Fibroblast of skin of left quadriceps (primary cell): ENCODE results near the gene WDR86.

ENCODE experiments used
- DNase-seq, 2 experiments: peaks; one replicate each; pipeline ENCODE4 v3.0.0-alpha.2; 2013; ENCODE audit warnings: low read depth in 2 of 2

Gene WDR86

DNA sequence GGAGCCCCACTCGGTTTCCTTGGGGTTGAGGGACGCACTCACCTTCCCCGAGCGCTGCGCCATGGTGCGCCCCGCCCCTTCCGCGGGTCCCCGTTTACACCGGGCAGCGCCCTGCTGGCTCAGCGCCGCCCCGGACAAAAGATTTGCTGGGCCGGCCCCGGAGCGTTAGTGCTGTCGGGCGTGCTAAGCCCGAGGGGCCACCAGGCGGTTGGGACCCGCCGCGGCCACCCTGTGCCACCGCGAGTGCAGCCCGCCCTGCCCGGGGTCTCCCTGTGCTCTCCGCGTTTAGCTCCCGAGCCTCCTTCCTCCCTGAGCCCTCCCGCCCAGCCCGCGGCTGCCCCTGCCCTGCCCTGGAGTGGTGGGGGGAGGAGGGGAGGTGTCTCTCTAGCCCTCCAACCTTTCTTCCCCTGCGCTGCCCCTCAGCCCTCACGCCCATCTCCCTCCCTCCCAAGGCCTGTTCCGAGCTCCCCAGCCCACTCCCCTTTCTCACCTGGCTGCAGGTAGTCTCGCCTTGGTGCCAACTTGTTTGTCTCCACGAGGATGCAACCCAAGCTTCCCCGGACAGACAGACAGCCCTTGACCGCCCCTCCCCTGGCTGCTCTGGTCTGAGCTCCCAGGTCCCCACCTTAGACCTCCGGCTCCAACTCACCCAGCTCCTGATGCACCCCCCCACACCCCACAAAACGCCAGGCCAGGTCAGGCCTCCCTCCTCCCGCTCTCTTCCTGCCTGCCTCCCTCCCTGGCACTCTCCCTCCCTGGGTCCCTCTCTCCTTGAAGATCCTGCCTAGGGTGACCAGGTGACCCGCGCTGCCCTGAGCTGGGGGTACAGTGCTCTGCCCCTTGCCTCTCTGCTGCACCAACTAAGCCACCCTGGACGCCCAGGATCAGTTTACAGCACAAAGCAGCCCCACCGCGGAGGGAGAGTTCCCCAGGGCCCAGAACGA, 30.3 kb upstream of the WDR86 start, which contains the start of gene CRYGN:
CRYGN (minus strand) TSS at position 287 of the 944 bp plus-strand sequence; CDS start at position 63, 224 bp downstream.
- no peak for DNase-seq

DNA sequence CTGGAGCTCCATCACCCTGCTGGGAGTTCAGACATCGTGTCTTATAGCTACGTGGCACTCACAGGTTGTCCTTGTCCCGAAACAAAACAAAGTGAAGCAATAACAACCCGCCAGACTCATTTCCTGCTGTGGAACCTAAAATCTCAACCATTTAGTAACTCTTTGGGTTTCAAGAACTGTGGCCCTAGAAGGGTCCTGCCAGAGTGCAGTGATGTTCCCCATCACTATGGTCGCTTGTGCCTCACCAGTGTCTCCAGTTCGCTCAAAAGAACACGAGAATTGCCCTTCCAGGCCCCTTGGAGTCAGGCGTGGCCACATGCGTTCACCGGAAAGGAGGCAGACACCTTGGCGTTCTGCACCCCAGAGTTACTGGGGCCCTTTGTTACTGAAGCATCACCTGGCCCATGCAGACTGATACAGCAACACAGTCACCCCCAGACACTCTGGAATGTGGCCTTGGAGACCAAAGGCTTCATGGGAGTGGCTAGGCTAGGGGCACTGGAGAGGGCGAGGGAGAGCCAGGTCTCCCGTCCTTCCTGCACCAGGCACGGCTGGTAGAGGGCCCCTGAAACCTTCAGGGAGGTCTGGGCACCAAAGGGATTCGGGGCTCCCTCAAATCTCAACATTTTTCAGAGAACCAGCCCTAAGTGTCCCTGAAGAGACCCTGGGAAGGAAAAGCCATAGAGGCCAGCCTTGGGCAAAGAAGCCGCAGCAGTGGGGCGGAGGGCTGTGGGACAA, 29.2 kb upstream of the WDR86 start:
- DNase-seq = no peak

GRCh38 chr7:151437866-151438516, 28.2 kb upstream of the WDR86 start:
- no peak for DNase-seq

GRCh38 chr7:151437159-151437553, 27.3 kb upstream of the WDR86 start:
- no peak for DNase-seq

DNA sequence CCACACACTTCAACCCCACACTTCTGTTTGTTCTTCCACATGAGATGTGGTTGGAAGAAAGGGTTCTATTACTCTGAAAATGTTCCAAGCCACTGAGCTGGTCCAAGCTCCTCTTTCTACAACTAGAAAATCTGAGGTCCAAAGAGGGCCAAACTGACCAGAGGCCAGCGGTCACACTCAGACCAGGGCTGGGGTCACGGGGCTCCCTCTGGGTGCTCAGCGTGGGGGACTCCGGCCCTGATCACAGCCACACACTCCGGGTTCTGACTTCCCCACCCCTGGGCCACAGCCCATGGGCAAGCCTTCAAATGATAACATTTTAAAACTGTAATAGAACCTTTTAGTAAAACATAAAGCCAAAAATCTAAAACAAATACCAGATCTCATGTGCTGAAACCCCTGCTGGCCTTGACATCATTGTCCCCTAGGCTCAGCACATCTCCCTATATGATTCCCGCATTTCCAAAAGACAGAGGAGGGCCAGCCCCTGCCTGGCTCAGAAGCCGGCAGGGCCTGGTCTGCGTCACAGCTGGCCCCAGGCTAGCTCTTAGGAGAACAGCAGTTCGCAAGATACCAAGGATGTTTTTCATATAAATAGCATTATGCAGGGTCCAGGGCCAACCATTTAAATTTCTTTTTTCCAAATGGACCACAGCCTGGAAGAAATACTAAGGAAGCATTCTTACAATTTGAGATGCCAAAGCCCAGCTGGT, 26.8 kb upstream of the WDR86 start:
- no peak for DNase-seq

GRCh38 chr7:151435971-151436370, 26.1 kb upstream of the WDR86 start:
- no peak for DNase-seq

GRCh38 chr7:151435103-151435916, 25.5 kb upstream of the WDR86 start:
- DNase-seq = no peak

GRCh38 chr7:151434549-151434948, 24.7 kb upstream of the WDR86 start:
- no peak for DNase-seq

DNA sequence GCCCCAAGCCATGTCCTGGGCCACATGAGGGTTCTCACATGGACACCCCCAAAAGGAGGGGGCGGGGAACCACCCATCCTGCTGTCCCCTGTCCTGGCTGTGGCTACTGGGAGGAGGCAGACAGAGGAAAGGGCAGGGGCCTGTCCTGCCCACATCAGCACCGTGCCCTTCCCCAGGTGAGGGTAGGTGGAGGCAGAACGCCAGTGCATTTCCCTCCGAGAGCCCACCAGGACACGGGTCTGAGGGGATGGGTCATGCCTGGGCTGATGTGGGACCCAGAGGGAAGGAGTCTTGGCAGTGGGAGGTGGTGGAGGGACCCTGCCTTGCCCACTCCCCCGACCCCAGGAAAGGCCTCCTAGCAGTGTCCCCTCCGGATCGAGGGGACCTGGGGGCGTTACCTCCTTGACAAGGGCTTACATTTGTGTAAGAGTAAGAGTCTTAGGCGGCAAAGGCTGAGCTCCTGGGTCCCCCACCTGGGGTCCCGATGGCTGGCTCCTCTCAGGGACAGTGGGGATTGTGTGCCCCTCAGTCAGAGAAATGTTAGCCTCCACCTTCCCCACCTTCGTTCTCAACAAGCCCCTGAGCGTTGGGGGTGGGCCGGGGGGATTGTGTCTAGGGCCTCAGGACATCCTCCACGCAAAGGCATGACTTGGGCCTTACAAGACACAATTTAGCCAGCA, 24.0 kb upstream of the WDR86 start:
- DNase-seq = no peak

GRCh38 chr7:151432658-151433521, 23.1 kb upstream of the WDR86 start:
- DNase-seq = no peak

- DNase-seq = no peak
Observed at GRCh38 chr7:151431768-151432311, 22.0 kb upstream of the WDR86 start.

DNA sequence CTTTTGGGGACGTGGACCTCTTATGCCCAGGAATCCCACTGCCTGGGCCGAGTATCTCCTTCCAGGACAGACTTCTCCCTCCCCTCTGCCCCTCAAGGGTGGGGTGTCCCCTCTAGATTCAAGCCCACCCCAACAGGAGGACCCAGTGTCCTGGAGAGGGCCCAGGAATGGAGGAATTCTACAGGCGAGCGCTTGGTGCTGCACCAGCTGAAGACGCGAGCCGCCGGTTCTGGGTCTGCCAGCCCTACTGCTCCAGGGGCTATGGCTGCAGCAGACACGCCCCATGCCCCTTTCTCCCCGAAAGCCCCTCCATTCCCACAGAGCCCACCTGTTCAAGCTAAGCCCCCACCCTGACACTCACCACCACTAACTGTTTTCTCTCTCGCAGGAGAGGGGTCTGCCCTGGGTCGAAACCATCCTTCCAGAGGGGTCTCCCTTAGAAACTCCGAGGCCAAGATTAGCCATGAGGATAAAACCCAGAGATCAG, 21.5 kb upstream of the WDR86 start:
- DNase-seq = no peak

DNA sequence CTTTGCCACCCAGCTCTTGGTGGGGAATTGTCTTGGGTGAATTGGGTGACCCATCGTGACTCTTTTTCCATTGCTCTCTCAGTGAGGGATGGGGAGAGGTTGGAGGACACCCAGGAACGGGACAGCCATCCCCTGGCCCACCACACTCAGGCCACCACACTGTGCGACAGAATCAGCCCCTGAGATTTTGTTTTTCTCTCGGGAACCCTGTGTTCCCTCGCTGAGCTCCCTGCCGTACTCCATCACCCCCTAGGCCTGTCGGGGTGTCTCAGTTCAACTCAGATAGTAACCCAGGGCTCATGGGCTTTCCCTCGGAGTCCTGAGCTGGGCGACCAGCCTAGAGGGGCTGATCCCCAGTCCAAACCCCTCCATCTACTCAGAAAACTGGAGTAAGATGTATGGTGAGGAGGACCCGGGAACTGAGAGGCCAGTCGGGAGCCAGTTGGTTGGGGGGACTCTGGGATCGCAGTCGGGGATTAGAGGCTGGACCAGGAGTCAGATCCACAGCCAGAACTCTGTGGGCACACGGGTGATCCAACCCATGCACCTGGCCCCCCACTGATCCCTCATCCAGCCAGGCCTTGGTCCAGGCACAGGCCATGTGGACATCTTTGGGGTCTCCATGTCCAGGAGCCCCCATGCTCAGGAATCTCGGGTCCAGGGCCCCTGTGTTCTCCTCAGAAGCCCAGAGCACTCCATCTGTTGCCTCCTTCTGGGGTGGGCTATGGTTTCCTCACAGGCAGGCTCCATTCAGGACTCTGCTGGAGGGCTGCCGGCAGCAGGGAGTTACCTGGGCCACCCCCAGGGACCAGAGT, 20.8 kb upstream of the WDR86 start:
- no peak for DNase-seq

- no peak for DNase-seq
Observed at GRCh38 chr7:151429560-151430331, 19.9 kb upstream of the WDR86 start.

DNA sequence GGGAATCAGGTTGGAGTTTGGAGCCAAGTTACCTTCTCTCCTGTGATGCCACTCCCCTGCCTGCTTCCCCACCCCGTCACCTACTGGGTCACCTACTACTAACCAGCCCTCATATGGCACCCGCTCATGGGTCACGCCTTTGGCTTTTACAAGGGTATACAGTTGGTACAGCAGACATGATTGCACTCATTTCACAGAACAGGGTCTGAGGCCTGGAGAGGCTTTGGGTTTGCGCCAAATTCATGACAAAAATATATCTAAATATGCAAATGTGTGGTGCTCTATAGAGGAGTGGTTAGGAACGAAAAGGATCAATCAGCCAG, 19.4 kb upstream of the WDR86 start:
- no peak for DNase-seq

- DNase-seq = peak in 1 of 2 experiments; percentile 12
Observed at GRCh38 chr7:151428378-151429236, 18.8 kb upstream of the WDR86 start.
